HG03460 (cell line): Measurements from ENCODE around the gene ARRDC4.
"Not testable (repeated sequence)": the region's sequence is repeated elsewhere in the genome, so short reads cannot be mapped to it uniquely, and the experiment has no call there.

ENCODE experiments used
- ATAC-seq: cut with Tn5 transposase; IDR thresholded peaks from one replicate; pipeline ENCODE4 v1.9.1; 2021; ENCODE audit not compliant: unreplicated experiment

The ARRDC4 gene

GRCh38 chr15:97966246-97966645, 5.7 kb downstream of the ARRDC4 start:
- ATAC-seq: no peak

DNA sequence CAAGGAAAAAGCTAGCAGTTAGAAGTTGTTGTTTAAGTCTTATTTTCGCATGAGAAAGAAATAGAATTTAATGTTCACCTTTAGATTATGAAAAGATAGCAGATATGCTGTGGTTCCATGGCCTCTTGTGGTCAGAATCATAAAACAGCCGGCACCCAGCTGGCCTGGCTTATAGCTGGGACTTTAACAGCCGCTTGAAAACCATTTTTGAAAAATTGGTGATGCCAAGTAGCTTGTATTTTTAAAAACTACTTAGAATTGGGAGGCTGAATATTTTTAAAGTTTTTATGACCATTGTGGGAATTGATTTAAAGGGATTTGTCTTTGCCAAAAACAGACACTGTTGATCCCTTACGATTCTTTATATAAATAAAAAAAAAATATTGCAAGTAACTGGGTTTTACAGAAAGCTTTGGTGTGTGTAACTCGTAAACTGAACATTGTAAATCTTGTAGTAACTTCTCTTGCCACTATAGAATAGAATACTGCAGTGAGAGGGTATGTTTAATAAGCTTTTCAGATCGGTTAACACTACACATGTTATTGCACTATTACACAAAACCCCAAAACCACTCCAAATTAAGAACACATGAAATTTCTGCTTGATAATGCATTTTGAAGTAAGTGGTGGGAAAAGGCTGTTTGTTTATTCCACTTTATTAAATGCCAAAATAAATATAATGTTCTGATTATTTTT, 6.6 kb downstream of the ARRDC4 start:
- ATAC-seq: no peak

- no peak for ATAC-seq
Observed at GRCh38 chr15:97967881-97968280, 7.4 kb downstream of the ARRDC4 start.

- ATAC-seq: no peak
Observed at GRCh38 chr15:97968380-97968779, 7.9 kb downstream of the ARRDC4 start.

DNA sequence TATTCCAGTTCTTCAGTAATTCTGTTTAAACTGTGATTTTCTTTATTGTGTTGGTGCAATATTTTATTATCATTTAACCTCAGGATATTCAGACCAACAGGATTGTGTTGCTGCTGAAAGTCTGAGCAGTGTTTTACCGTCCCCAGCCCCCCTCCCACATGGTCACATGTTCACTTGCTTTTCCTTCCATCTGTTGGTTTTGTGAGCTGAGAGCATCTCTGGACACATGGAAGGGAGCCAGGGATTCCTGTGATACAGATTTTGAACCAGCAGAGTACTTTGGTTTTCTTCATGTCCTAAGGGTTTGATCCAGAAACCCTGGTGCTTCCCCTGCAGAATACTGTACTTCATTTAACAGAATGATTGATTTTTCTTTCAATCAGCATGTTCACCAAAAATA, 11.9 kb downstream of the ARRDC4 start:
- no peak for ATAC-seq

DNA sequence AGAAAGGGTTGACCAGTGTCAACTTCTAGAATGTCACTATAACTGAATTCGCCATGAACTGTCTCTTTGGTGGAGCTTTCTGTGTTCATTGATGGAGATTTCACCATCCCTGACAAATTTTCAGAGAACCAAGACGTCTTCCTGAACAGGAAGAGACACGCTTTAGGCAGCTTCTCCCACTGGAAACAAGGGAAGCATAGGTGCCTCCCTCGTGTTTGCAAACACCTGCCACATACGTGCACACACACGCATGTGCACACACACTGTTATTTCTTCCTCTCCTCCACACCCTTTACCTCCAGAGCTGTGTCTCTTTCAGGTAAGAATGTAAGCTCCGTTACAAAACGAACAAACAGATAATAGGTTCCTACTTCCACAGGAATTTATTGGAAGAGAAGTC, 15.6 kb downstream of the ARRDC4 start:
- ATAC-seq: no peak

- no peak for ATAC-seq
Observed at GRCh38 chr15:97976766-97977503, 16.4 kb downstream of the ARRDC4 start.

DNA sequence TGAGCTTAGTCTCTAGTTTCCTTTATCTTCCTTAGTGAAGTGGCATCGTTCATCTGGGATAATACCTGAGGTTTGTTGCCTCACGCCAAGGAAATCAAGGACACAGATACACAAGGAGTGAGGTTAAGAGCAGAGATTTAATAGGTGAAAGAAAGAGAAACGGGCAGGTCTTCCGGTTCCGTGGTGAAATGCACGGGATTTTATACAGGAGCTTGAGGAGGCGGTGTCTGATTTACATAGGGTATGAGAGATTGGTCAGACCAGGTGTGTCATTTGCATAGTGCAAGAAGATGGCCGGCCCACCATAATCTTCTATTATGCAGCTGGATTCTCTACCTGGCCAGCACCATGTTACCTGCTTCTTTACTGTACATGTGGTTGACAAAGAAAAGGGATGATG, 17.2 kb downstream of the ARRDC4 start:
- no peak for ATAC-seq

DNA sequence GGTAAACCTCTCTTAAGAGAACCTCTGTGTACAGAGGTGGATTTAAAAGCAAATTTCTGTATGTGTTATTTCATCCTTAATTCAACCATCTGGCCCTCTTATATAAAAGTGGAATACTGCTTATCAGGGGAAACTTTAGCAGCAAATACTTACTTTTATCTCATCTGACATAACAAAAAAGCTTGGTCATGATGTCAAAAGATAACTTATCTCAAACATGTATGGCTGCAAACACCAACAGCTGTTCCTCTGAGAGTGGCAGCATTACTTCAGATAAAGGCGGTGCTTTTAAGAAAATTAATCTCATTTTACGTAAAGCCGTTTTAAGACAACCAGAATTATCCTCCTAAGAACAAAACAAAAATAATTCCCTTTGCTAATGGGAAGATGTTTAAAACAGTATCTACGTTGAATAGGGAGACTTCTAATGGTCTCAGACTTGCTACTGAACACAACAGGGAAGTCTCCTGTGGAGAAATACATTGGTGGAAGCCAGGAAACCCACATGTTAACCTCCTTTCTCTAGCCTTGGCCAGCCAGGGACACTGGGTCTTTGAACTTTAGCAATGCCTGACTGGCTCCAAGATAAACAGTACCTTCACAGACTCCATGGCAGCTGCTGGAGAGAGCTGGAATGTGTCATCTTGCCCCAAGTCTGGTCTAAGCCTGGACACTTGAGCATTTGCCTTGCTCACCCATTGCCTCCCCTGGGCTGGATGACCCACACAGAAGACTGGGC, 18.1 kb downstream of the ARRDC4 start:
- no peak for ATAC-seq

- no peak for ATAC-seq
Observed at GRCh38 chr15:97979140-97979520, 18.6 kb downstream of the ARRDC4 start.

DNA sequence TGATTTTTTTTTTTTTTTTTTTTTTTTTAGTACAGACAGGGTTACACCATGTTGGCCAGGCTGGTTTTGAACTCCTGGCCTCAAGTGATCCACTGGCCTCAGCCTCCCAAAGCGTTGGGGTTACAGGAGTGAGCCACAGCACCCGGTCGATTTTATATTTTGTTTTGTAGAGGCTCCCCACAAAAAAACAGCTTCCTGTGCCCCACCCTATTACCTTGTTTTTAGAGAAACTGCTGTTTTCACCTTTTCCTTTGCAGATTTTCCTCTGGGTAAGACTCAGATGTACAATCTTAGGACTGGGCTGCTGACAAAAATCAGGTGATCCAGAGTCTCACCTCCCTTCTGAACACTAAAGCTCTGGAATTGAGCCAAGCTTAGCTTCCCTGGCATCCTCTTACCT, 20.6 kb downstream of the ARRDC4 start:
- no peak for ATAC-seq

GRCh38 chr15:97981758-97982157, 21.3 kb downstream of the ARRDC4 start:
- no peak for ATAC-seq

DNA sequence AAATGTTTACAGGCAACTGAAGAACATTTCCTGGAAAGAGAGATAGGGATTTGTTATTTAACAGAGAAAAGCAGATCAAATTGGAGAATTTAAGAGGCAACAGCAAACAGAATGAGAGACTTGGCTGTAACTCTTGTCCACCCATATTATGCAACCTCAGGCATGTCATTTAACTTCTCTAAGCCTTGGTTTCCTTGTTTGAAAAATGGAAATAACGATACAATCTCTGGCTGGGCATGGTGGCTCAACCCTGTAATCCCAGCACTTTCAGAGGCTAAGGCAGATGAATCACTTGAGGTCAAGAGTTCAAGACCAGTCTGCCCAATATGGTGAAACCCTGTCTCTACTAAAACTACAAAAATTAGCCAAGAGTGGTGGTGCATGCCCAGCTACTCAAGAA, 23.7 kb downstream of the ARRDC4 start:
- ATAC-seq: no peak

DNA sequence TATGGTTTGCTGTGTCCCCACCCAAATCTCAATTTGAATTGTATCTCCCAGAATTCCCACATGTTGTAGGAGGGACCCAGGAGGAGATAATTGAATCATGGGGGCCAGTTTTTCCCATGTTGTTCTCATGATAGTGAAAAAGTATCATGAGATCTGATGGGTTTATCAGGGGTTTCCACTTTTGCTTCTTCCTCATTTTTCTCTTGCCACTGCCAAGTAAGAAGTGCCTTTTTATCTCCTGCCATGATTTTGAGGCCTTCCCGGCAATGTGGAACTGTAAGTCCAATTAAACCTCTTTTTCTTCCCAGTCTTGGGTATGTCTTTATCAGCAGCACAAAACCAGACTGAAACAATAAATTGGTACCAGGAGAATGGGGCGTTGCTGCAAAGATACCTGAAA, 25.5 kb downstream of the ARRDC4 start:
- ATAC-seq: not testable (repeated sequence)

GRCh38 chr15:97986781-97987180, 26.3 kb downstream of the ARRDC4 start:
- ATAC-seq: no peak

DNA sequence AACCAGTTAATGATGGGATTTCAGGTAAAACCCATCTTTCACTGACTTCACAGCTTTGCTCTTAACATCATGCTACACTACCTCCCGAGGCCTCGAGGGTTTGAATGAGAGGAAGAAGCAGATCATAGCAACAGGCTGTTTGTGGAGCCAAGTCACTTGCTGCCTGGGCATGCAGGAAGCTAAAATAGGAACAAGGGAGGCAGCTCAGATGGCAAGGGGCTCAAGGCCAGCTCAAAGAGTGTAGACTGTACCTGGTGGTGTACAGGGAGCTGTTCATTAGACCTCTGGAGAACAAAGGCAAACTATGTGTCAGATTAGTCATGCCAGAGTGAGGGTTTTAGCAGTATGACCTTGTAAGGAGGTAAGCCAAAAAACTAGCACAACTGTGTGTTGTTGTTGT, 28.8 kb downstream of the ARRDC4 start:
- no peak for ATAC-seq

GRCh38 chr15:97991972-97992541, 31.6 kb downstream of the ARRDC4 start:
- ATAC-seq: no peak

DNA sequence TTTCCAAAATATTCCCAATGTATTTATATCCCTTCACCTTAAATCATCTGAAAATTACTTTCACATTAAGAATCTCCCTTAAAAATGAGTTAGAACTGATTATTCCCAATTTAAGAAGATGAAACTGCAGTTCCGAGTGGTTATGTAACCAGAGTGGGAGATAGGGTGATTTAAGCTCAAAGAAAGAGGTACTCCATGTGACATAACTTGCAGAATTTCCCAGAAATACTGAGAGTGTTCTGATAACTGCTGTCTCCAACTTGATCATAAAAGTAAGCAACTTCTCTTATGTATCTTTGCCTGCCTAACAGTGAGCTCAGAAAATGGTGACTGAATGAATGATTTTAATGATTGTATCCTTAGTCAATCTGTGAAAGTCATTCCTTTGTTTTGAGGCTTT, 32.3 kb downstream of the ARRDC4 start:
- ATAC-seq: no peak

GRCh38 chr15:97993310-97993738, 32.8 kb downstream of the ARRDC4 start:
- ATAC-seq: no peak

DNA sequence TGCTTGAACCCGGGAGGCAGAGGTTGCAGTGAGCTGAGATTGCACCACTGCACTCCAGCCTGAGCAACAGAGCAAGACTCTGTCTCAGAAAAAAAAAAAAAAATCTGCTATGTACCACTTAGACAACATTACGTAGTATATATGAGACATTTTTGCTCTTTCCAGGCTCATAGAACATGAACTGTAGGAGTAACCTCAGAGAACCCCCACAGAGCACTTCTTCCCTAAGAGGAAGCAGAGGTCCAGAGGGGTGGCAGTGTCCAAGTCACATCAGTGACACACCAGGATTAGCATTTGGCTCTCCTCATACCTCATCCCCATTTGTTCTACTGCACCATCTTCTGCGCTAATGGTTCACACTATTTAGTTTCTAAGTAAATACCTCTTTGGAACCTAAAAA, 33.7 kb downstream of the ARRDC4 start:
- no peak for ATAC-seq

DNA sequence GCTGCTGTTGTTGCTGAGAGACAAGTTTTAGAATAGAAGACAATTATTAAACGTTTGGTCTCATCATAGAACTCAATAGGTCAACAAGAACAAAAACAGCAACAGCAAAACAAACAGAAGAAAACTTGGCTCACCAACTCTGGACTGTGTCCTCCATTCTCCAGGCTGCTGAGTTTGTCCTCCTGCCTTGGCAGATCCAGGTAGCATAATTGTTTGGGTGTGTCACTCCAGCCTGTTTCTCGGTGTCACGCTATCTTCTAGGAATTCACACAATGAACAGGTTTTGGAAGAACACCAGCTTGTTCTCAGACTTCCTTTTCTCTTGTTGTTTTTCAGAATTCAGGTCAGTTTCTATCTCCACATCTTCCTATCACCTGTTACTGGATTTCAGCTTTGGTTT, 34.7 kb downstream of the ARRDC4 start:
- ATAC-seq: no peak
